HepG2 (cell line): ENCODE data around the gene TPP2. TPM values are rescaled to one million over a fixed set of nuclear protein-coding genes. Genes with fewer than 3 reads are reported as not detected.
A peak's percentile ranks its signal among the peaks of the same experiment; 100 is the strongest.

Experiments used
- AGO2 ChIP-seq: fragments of 200-400 bp; formaldehyde crosslinking; optimal IDR thresholded peaks from 2 replicates; pipeline ENCODE3; 2017; ENCODE audit warnings: mild to moderate bottlenecking, low read depth, low read length, moderate library complexity
- ATF7-NPFF ChIP-seq: sonication (generic); formaldehyde crosslinking; IDR thresholded peaks from 2 replicates; pipeline ENCODE4 v1.8.1; 2023; ENCODE audit warnings: mild to moderate bottlenecking, low read depth, missing genetic modification reagents, moderate library complexity
- CBX1 ChIP-seq: IDR thresholded peaks from one replicate; pipeline ENCODE4 v1.6.1; 2016; ENCODE audit warnings: antibody characterized with exemption, low read depth
- ERF ChIP-seq: IDR thresholded peaks from 2 replicates; pipeline ENCODE4 v1.6.1; 2018; ENCODE audit warnings: missing biosample characterization, missing genetic modification reagents
- KDM5A ChIP-seq: fragments of 200-600 bp; sonication (generic); IDR thresholded peaks from 2 replicates; pipeline ENCODE4 v1.7.0; 2018; ENCODE audit warnings: antibody characterized with exemption, mild to moderate bottlenecking, low read length, borderline replicate concordance
- KLF15 ChIP-seq: sonication (generic); formaldehyde crosslinking; IDR thresholded peaks from 2 replicates; pipeline ENCODE4 v1.8.1; 2023; ENCODE audit warnings: borderline replicate concordance, mild to moderate bottlenecking, inconsistent platforms, missing genetic modification reagents, mixed read lengths
- MXD4 ChIP-seq: IDR thresholded peaks from 2 replicates; pipeline ENCODE4 v1.6.1; 2016; ENCODE audit warnings: mild to moderate bottlenecking, missing biosample characterization, missing genetic modification reagents
- MZF1 ChIP-seq: sonication (generic); formaldehyde crosslinking; IDR thresholded peaks from 2 replicates; pipeline ENCODE4 v1.8.1; 2023; ENCODE audit warnings: mild to moderate bottlenecking, missing genetic modification reagents, borderline replicate concordance
- RARG ChIP-seq: sonication (generic); formaldehyde crosslinking; IDR thresholded peaks from 2 replicates; pipeline ENCODE4 v1.4.0; 2020; ENCODE audit warnings: low read depth, mild to moderate bottlenecking, missing genetic modification reagents
- RXRB ChIP-seq: IDR thresholded peaks from 2 replicates; pipeline ENCODE4 v1.6.1; 2016; ENCODE audit warnings: borderline replicate concordance, missing genetic modification reagents, missing compliant biosample characterization
- SP140L ChIP-seq: sonication (generic); formaldehyde crosslinking; IDR thresholded peaks from 2 replicates; pipeline ENCODE4 v1.4.0; 2020; ENCODE audit warnings: missing genetic modification reagents, borderline replicate concordance
- SRSF1 ChIP-seq: fragments of 200-400 bp; formaldehyde crosslinking; optimal IDR thresholded peaks from 2 replicates; pipeline ENCODE3; 2017; ENCODE audit warnings: mild to moderate bottlenecking, low read depth, low read length, moderate library complexity
- TBX2 ChIP-seq: sonication (generic); formaldehyde crosslinking; IDR thresholded peaks from 2 replicates; pipeline ENCODE4 v1.5.0; 2020; ENCODE audit warnings: missing genetic modification reagents, mild to moderate bottlenecking, borderline replicate concordance
- THAP9 ChIP-seq: sonication (generic); formaldehyde crosslinking; IDR thresholded peaks from 2 replicates; pipeline ENCODE4; 2020; ENCODE audit warnings: missing genetic modification reagents, mild to moderate bottlenecking, borderline replicate concordance
- XRCC5 ChIP-seq: fragments of 200-400 bp; formaldehyde crosslinking; optimal IDR thresholded peaks from 2 replicates; pipeline ENCODE3; 2017; ENCODE audit warnings: mild to moderate bottlenecking, low read length
- ZNF124 ChIP-seq: sonication (generic); formaldehyde crosslinking; IDR thresholded peaks from 2 replicates; pipeline ENCODE4 v1.4.0; 2020; ENCODE audit warnings: missing genetic modification reagents
- ZNF235 ChIP-seq: sonication (generic); formaldehyde crosslinking; IDR thresholded peaks from 2 replicates; pipeline ENCODE4 v1.8.1; 2023; ENCODE audit warnings: mild to moderate bottlenecking, missing genetic modification reagents, borderline replicate concordance
- ZNF577 ChIP-seq: sonication (generic); formaldehyde crosslinking; IDR thresholded peaks from 2 replicates; pipeline ENCODE4 v1.4.0; 2020; ENCODE audit warnings: mild to moderate bottlenecking, low read depth, missing genetic modification reagents, borderline replicate concordance
- ZNF691 ChIP-seq: sonication (generic); formaldehyde crosslinking; IDR thresholded peaks from 2 replicates; pipeline ENCODE4 v1.4.0; 2020; ENCODE audit warnings: missing genetic modification reagents, low read depth, mild to moderate bottlenecking, borderline replicate concordance
- ZSCAN25 ChIP-seq: sonication (generic); formaldehyde crosslinking; IDR thresholded peaks from 2 replicates; pipeline ENCODE4 v1.8.0; 2022; ENCODE audit warnings: mild to moderate bottlenecking, missing genetic modification reagents
- ZSCAN31 ChIP-seq: sonication (generic); formaldehyde crosslinking; IDR thresholded peaks from 2 replicates; pipeline ENCODE4 v1.5.0; 2020; ENCODE audit warnings: low read depth, mild to moderate bottlenecking, missing genetic modification reagents
- polyA plus RNA-seq, 8 experiments: library from polyadenylated mRNA; depleted of rRNA in 3 of 8; stranded (reverse) in 7 of 8; unstranded in 1 of 8; fragments of >200 nt; fragmentation: Illumina TruSeq in 4 of 8; extraction: Trizol in 4 of 8; gene quantifications; 2 replicates each; pipeline versions ENCODE4 v1.2.1 to v1.2.3, GENCODE V29; 2011 to 2016; ENCODE audit warnings: low read depth in 4 of 8, missing spikeins in 1 of 8, mixed read lengths in 1 of 8; ENCODE audit not compliant: insufficient read depth in 1 of 8
- total RNA-seq, 5 experiments: library from RNA; depleted of rRNA; stranded (reverse); fragments of >200 nt; fragmentation: Illumina TruSeq; extraction: Trizol; gene quantifications; 2 replicates each; pipeline ENCODE4 v1.2.3, GENCODE V29; 2016; ENCODE audit warnings: low read depth in 1 of 5
- TF ChIP-seq, protein P1 (sequence below): sonication (generic); formaldehyde crosslinking; IDR thresholded peaks from 2 replicates; pipeline ENCODE4 v1.5.1; 2020; ENCODE audit warnings: missing genetic modification reagents, mild to moderate bottlenecking, borderline replicate concordance
- TF ChIP-seq, protein P2 (sequence below), 2 experiments: fragments of 450-650 bp in 1 of 2; sonication (generic) in 1 of 2; formaldehyde crosslinking; IDR thresholded peaks; 2 replicates each; pipeline versions ENCODE4 v1.5.0 to v1.8.0; 2020 to 2022; ENCODE audit warnings: mild to moderate bottlenecking in 1 of 2, missing genetic modification reagents in 1 of 2

Gene TPP2
- total and polyA plus RNA-seq, 2 of the 13 experiments (the other 11 are each of a cell fraction or from before 2014, with no cell fraction given), result 16.4 to 52.1 TPM

DNA sequence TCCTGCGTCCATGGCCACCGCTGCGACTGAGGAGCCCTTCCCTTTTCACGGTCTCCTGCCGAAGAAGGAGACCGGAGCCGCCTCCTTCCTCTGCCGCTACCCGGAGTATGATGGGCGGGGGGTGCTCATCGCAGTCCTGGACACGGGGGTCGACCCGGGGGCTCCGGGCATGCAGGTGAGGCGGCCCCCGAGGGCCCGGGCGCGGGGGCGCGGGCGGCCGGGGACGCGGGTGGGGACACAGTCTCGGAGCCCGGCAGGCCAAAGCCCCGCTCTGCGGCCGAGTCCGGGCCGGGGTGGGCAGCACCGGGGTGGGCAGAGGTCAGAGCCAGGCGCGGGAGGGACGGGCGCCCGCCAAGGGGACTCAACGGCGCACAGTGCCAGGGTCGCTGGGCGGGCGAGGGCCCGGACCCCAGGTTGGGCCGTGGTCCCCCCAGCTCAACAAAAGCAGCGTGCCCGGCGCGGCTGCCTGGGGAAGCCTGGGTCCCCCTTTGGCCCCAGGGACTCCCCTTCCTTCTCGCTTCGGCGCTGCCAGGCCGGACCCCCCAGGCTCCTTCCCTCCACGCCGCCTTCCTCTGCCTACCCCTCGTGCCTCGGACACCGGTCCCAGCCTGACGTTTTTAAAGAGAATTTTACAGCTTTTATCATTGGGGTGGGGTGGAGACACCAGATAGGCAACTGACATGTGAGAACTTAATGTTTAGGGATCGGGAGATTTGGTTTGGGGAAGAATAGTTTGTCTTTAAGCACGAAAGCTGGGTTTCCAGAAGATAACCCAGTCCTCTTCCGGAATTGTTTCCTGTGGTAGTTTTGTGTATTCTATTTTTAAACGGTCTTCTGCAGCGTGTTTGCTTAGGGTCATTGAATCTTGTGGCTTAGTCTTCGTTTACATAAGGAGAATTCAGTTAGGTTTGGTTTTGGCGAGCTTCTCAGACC is 509 bp downstream of the TPP2 start (continued):
- TF ChIP-seq SP140L (CRISPR knock-in tag), result no peak
- TF ChIP-seq SRSF1, result no peak
- TF ChIP-seq, protein P1, sequence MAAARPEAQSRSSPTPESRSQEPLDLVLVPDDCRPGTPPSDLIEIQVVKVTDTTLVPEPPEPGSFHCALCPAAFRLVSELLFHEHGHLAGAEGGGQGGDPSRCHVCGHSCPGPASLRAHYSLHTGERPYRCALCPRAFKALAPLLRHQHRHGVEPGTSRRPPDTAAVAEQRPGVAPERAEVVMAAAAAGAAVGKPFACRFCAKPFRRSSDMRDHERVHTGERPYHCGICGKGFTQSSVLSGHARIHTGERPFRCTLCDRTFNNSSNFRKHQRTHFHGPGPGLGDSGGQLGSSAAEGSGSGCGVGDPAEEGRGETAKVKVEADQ (CRISPR knock-in tag), result no peak
- TF ChIP-seq ZSCAN25 (CRISPR knock-in tag), result no peak
- no peak; the same call in 1 of the 2 replicates for TF ChIP-seq RARG (CRISPR knock-in tag)
- TF ChIP-seq ZNF124, result no peak
- 0 out of 2 replicates have a peak, but pooled peaks have one; percentile 31 for TF ChIP-seq ZNF235 (CRISPR knock-in tag)
- TF ChIP-seq ERF, result no peak
- no peak for TF ChIP-seq ZNF691
- no peak for TF ChIP-seq THAP9 (CRISPR knock-in tag)
- no peak for TF ChIP-seq MZF1 (CRISPR knock-in tag)
- TF ChIP-seq AGO2, result peak; percentile 24
- TF ChIP-seq CBX1, result no peak
- TF ChIP-seq KLF15, result no peak; the same call in 1 of the 2 replicates
- no peak for TF ChIP-seq XRCC5
- TF ChIP-seq ZNF577 (CRISPR knock-in tag), result no peak
- TF ChIP-seq, protein P2, sequence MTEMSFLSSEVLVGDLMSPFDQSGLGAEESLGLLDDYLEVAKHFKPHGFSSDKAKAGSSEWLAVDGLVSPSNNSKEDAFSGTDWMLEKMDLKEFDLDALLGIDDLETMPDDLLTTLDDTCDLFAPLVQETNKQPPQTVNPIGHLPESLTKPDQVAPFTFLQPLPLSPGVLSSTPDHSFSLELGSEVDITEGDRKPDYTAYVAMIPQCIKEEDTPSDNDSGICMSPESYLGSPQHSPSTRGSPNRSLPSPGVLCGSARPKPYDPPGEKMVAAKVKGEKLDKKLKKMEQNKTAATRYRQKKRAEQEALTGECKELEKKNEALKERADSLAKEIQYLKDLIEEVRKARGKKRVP (CRISPR knock-in tag; IDR thresholded peaks at IDR 0.05), result 0 out of 4 replicates have a peak, but pooled peaks of 1 of the 2 experiments have one; percentile 3
- 0 out of 2 replicates have a peak, but pooled peaks have one; percentile 60 for TF ChIP-seq KDM5A
- no peak for TF ChIP-seq RXRB
- no peak for TF ChIP-seq ATF7-NPFF
- TF ChIP-seq ZSCAN31 (CRISPR knock-in tag), result 0 out of 2 replicates have a peak, but pooled peaks have one; percentile 23
- no peak for TF ChIP-seq TBX2
- no peak for TF ChIP-seq MXD4
